Hematopoietic multipotent progenitor cell treated with erythropoietin and hydrocortisone succinate and interleukin-3 and kit ligand, for 15 days (in vitro differentiated cells): ENCODE data around the gene PTPRD.
"Not testable (repeated sequence)": the region's sequence is repeated elsewhere in the genome, so short reads cannot be mapped to it uniquely, and the experiment has no call there.

ENCODE experiments used
- DNase-seq: peaks from one replicate; pipeline ENCODE4 v3.0.0-alpha.2; 2015; ENCODE audit warnings: low spot score

Gene PTPRD

DNA sequence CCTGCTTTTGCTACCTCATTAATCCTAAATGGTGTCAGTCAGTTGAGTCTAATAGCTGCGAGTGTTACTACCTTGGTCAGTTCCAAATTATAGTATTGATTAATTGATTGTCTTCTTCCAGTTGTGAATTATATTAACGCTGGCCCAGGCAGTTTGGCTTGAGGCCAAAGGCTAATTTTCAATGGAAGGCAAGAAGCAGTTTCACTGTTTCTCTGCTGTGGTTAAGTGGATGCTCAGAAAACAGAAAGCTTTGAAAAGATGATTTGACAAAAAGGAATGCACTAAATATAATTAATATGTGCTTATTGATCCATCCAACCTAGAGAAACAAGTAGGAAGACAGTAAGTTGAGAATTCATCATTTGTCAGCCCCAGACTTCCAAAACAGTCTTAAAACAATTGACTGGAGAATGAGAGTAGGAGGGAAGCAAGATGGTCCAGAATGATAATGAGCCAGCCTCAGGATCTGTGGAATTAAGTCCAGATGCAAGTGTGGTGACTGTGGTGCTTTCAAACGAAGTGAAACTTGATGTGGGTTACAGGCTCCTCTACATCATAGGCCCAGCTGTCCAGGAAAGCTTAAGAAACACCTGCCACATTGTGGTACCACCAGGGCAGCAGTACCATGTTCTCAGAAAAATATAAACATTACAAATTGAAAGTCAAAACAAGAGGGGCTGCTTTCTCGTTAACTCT is 1442.2 kb downstream of the PTPRD start:
- no peak for DNase-seq

DNA sequence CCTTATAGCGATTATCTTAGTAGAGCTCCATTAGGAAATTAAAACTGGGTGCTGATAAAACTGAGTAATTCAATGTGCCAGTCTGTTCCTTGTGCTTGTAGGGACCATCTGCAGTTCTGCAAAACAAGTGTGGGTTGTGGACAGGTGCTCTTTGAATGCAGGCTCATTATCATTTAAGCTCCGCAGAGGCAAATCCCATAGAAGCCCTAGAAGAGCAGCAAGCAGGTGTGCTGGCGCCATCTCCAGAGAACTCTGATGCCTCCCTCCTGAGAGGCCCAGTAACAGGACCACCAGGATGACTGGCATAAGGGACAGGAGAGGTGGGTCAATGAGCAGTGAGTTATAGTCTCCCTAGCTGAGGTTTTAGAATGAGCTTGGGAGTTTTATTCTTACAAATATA is 1470.8 kb downstream of the PTPRD start:
- DNase-seq = no peak

DNA sequence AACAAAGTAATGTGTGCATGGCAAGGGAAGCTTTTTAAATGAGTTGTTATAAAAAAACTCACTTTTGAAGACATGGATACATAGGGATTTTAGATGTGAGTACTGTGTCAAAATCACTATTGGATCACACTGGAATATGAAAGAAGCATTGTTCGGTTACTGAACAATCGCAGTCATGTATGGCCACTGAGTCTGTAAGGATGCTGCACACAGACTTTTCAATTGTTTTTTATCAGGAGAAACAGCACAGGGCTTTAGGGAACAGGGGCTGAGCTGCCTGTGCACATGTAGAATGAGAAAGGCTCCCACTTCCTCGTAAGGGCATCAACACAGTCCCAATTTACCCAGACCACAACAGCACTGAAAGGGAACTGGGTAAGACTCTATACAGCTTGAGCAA is 1479.3 kb downstream of the PTPRD start:
- DNase-seq = no peak

- DNase-seq = no peak
These were observed 1488.2 kb downstream of the PTPRD start for GRCh38 chr9:9124616-9125015.

DNA sequence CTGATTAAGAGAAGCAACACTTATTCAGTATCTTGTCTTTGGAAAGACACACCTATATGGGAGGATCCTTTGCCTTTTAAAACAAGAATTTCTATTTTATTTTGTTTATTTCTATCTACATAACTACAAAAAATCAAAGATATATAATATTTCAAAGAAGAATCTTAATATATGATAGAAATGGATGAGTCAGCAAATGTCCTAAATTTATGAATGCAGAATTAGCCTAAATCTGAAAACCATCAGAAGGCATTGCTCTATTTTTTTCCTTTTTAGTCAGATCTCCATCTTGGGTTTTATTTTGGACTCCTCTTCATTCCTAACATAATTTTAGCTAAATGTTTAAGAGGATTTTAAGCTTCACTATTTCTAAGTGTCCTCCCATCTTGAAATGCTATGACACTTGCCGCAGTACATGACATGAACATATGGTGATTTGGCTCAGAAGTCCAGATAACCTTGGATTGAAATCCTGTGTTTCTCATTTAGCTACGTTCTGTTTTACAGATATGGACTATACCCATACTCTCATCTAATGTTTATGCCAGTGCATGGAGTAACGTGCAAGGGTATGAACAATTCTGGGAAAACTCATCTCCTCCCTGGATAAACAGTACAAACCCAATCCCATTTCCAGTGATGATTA is 1490.4 kb downstream of the PTPRD start:
- no peak for DNase-seq

DNA sequence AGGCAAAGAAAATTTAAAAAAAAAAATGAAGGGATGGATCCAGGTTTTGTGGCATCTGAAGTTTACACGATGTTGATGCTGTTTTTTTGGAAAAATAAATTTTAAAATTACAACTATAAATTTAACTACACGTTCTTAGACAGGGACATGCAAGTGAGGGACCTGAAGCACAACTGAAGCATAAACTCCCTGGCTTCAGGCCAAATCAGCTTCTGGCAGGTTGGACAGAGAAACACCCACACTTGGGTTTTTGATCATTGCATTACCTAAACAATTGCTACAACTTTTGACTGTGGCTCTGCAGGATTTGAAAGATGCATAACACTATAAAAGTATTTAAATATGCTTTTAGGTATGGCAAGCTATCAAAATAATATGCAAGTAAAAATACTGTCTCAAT is 1494.9 kb downstream of the PTPRD start:
- no peak for DNase-seq

GRCh38 chr9:9112001-9112720 is 1500.6 kb downstream of the PTPRD start:
- no peak for DNase-seq

GRCh38 chr9:9108641-9109040 is 1504.2 kb downstream of the PTPRD start:
- DNase-seq = no peak

DNA sequence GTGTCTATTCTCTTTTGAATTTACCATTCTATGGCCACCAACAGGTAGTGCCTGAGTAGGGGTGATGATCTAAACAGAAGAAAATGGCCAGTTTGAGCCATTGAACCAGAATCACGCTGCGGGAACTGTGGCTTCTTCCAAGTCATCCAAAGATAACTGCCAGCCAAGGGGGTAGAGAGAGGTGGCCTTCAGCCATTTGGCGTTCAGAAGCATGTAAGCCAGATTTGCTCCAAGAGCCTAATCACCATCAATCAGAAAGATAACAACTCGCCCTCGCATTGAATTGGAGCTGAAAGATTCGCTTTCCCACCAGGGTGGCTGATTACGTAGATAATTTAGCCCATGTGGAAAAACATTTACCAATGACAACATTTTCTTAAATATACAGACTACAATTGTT is 1510.5 kb downstream of the PTPRD start:
- DNase-seq = no peak

GRCh38 chr9:9100070-9100469 is 1512.7 kb downstream of the PTPRD start:
- no peak for DNase-seq

GRCh38 chr9:9099646-9100045 is 1513.2 kb downstream of the PTPRD start:
- DNase-seq = no peak

DNA sequence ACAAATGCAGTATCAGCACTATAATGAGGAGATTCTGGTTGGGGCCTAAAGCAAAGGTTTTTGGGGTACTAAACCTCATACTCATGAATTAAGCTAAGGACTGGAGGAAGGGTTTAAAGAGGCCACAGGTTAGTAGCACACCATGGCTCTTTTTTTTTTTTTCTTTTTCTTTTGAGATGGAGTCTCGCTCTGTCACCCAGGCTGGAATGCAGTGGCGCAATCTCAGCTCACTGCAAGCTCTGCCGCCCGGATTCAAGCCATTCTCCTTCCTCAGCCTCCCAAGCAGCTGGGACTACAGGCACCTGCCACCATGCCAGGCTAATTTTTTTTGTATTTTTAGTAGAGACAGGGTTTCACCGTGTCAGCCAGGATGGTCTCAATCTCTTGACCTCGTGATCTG is 1515.5 kb downstream of the PTPRD start:
- DNase-seq = not testable (repeated sequence)

- no peak for DNase-seq
These were observed 1521.4 kb downstream of the PTPRD start for GRCh38 chr9:9091387-9091786.

GRCh38 chr9:9079473-9079872 is 1533.3 kb downstream of the PTPRD start:
- no peak for DNase-seq

GRCh38 chr9:9078301-9078700 is 1534.5 kb downstream of the PTPRD start:
- no peak for DNase-seq

GRCh38 chr9:9061627-9062026 is 1551.2 kb downstream of the PTPRD start:
- DNase-seq = no peak

- no peak for DNase-seq
These were observed 1558.3 kb downstream of the PTPRD start for GRCh38 chr9:9054354-9054992.

GRCh38 chr9:9045572-9045971 is 1567.2 kb downstream of the PTPRD start:
- no peak for DNase-seq

- DNase-seq = no peak
These were observed 1567.7 kb downstream of the PTPRD start for GRCh38 chr9:9045072-9045471.

GRCh38 chr9:9043788-9044187 is 1569.0 kb downstream of the PTPRD start:
- not testable (repeated sequence) for DNase-seq

DNA sequence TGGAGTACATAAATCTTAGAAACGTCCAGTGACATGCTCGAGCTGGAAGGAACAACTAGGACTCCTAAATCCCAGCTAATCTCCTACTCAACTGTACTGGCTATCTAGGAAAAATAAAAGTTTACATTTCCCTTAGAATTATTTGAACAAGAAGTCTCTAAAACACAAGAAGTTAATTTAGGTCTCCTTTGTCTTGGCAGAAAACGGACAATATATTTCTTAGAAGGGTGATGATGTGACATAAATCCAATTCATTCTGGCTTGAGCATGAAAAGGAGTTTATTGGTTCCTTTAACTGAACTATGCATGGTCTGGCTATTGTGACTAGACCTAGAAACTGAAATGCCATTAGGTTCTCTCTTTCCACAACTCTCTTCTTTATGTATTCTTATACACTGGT is 1571.0 kb downstream of the PTPRD start:
- DNase-seq = no peak

GRCh38 chr9:9033022-9033421 is 1579.8 kb downstream of the PTPRD start:
- no peak for DNase-seq

GRCh38 chr9:9016597-9016996 is 1596.2 kb downstream of the PTPRD start:
- DNase-seq = no peak
